ENCODE results near the gene TIMMDC1. TPM values are rescaled to one million over a fixed set of nuclear protein-coding genes. Genes with fewer than 3 reads are reported as not detected.

TIMMDC1 gene
- total and polyA plus RNA-seq, 2 of the 13 experiments (the other 11 are each of a cell fraction or from before 2014, with no cell fraction given) = 50.0 to 77.8 TPM

DNA sequence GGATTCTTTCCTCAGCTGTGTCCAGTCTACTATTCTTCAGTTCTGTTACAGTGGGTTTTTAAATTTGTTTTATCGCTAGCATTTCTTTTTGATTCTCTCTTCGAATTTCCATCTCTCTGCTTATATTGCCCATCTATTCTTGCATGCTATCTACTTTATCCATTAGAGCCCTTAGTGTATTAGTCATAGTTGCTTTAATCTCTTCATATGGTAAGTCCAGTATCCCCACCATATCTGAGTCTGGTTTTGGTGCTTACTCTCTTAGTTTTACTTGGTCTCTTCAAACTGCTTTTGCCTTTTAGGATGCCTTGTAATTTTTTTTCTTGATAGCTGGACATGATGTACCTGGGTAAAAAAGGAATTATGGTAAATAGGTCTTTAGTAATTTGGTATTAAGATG, 9.1 kb downstream of the TIMMDC1 start (continued):
- TF ChIP-seq, protein P1, sequence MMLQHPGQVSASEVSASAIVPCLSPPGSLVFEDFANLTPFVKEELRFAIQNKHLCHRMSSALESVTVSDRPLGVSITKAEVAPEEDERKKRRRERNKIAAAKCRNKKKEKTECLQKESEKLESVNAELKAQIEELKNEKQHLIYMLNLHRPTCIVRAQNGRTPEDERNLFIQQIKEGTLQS (CRISPR knock-in tag; IDR thresholded peaks at IDR 0.05) = no peak
- no peak for TF ChIP-seq ZBTB21 (CRISPR knock-in tag; IDR thresholded peaks at IDR 0.05)
- TF ChIP-seq GLI4 (CRISPR knock-in tag; IDR thresholded peaks at IDR 0.05; ENCODE audit: borderline replicate concordance) = no peak

DNA sequence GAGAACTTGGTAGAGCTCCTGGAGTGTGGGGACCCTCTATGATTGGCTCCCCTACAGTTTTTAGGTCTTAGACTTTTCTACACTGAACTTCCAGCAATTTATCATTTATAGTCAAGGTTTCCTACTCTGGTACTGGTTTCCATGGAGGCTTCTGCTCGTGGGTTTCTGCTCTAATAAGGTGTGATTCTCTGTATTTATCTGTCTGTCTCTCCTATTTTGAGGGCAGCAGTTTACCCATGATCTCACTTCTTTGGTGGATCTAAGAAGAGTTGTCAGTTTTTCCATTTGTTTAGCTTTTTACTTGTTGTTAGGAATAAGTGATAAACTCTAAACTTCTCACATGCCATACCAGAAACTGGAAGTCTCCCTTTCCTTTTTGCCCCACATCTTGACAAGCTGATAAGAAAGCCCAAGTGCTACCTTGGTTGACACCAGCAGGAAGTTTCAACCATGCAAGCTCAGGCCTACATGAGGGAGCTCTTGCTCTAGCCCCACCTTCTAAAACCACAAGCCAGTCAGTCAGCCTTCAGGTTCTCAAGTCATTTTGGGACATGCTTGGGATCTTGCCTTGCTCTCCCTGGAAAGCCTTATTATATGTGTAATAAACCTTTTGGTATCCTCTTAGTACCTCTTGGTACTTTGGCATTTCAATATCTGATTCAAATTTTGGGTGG, 10.0 kb downstream of the TIMMDC1 start:
- H3K36me3 ChIP-seq (replicated peaks in 1 of 2; ENCODE audit: control insufficient read depth in 1 of 2, insufficient read depth in 2 of 2, low read length in 2 of 2) = peaks cover 2 to 36% of the 10 kb centered on the region in 2 experiments; a peak in 3 of 5 replicates
- in situ Hi-C loops (cut with HindIII; ENCODE audit: extremely low pct_ligation_motif_present, low pct_unique_long_range_greater_than_20kb) = no loop called here
- H3K9me3 ChIP-seq (ENCODE audit: low read length) = no peaks in the 10 kb centered on the region
- ChIA-PET CTCF (ENCODE audit: low intra/inter-chr PET ratio, low total read pairs) (no interaction called here), POLR2A (interaction anchor here (1.6 kb wide), 1 partner anchor 10 kb away, joined by 4 read pairs; the partner anchor contains the start of gene TIMMDC1)
- DNase-seq (ENCODE audit: low spot score) (no peak), FAIRE-seq (no peak), ATAC-seq (no peak)
- no peaks in the 10 kb centered on the region for H4K20me1 ChIP-seq (ENCODE audit: insufficient read depth, low read length)
- no peaks in the 10 kb centered on the region for H3K79me2 ChIP-seq (ENCODE audit: insufficient read depth, low read length)
- H3K9ac ChIP-seq (ENCODE audit: insufficient read depth, low read depth, low read length) = no peak overlapping the region
- H2AFZ ChIP-seq (ENCODE audit: low read length) = no peak overlapping the region
- no peak overlapping the region for H3K4me2 ChIP-seq (ENCODE audit: low read depth, low read length)
- intact Hi-C loops (cut with micrococcal nuclease; ENCODE audit: unreplicated experiment) = no loop called here
- TF ChIP-seq TBX2 (CRISPR knock-in tag; IDR thresholded peaks at IDR 0.05; ENCODE audit: borderline replicate concordance) (no peak), ZNF20 (CRISPR knock-in tag; IDR thresholded peaks at IDR 0.05) (no peak), WIZ (CRISPR knock-in tag; IDR thresholded peaks at IDR 0.05) (no peak)
- TF ChIP-seq, protein P2, sequence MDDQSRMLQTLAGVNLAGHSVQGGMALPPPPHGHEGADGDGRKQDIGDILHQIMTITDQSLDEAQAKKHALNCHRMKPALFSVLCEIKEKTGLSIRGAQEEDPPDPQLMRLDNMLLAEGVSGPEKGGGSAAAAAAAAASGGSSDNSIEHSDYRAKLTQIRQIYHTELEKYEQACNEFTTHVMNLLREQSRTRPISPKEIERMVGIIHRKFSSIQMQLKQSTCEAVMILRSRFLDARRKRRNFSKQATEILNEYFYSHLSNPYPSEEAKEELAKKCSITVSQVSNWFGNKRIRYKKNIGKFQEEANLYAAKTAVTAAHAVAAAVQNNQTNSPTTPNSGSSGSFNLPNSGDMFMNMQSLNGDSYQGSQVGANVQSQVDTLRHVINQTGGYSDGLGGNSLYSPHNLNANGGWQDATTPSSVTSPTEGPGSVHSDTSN (CRISPR knock-in tag; IDR thresholded peaks at IDR 0.05; ENCODE audit: borderline replicate concordance) = no peak
- TF ChIP-seq, protein P3, sequence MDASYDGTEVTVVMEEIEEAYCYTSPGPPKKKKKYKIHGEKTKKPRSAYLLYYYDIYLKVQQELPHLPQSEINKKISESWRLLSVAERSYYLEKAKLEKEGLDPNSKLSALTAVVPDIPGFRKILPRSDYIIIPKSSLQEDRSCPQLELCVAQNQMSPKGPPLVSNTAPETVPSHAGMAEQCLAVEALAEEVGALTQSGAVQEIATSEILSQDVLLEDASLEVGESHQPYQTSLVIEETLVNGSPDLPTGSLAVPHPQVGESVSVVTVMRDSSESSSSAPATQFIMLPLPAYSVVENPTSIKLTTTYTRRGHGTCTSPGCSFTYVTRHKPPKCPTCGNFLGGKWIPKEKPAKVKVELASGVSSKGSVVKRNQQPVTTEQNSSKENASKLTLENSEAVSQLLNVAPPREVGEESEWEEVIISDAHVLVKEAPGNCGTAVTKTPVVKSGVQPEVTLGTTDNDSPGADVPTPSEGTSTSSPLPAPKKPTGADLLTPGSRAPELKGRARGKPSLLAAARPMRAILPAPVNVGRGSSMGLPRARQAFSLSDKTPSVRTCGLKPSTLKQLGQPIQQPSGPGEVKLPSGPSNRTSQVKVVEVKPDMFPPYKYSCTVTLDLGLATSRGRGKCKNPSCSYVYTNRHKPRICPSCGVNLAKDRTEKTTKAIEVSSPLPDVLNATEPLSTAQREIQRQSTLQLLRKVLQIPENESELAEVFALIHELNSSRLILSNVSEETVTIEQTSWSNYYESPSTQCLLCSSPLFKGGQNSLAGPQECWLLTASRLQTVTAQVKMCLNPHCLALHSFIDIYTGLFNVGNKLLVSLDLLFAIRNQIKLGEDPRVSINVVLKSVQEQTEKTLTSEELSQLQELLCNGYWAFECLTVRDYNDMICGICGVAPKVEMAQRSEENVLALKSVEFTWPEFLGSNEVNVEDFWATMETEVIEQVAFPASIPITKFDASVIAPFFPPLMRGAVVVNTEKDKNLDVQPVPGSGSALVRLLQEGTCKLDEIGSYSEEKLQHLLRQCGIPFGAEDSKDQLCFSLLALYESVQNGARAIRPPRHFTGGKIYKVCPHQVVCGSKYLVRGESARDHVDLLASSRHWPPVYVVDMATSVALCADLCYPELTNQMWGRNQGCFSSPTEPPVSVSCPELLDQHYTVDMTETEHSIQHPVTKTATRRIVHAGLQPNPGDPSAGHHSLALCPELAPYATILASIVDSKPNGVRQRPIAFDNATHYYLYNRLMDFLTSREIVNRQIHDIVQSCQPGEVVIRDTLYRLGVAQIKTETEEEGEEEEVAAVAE (CRISPR knock-in tag; IDR thresholded peaks at IDR 0.05; ENCODE audit: borderline replicate concordance) = no peak
- 89% methylated on average over 1 of the region's 1 CpG for WGBS (ENCODE audit: low lambda C conversion rate)
- H3K27me3 ChIP-seq (ENCODE audit: control insufficient read depth in 1 of 2, insufficient read depth in 2 of 2, low read length in 2 of 2) = no peaks in the 10 kb centered on the region
- peaks cover 10% of the 10 kb centered on the region for H3K4me1 ChIP-seq (ENCODE audit: insufficient read depth, low read length)
- BruUV-seq (replicated peaks) = no TSS peak
- H3K4me3 ChIP-seq (replicated peaks in 1 of 3; ENCODE audit: insufficient read depth in 1 of 3, low read depth in 2 of 3, low read length in 3 of 3) = no peak overlapping the region
- no peak overlapping the region for H3K27ac ChIP-seq (ENCODE audit: extremely low read length, insufficient read depth, low read length)

Data from HepG2 (cell line).